Measurements from ENCODE around the gene WDR1.

WDR1 gene

DNA sequence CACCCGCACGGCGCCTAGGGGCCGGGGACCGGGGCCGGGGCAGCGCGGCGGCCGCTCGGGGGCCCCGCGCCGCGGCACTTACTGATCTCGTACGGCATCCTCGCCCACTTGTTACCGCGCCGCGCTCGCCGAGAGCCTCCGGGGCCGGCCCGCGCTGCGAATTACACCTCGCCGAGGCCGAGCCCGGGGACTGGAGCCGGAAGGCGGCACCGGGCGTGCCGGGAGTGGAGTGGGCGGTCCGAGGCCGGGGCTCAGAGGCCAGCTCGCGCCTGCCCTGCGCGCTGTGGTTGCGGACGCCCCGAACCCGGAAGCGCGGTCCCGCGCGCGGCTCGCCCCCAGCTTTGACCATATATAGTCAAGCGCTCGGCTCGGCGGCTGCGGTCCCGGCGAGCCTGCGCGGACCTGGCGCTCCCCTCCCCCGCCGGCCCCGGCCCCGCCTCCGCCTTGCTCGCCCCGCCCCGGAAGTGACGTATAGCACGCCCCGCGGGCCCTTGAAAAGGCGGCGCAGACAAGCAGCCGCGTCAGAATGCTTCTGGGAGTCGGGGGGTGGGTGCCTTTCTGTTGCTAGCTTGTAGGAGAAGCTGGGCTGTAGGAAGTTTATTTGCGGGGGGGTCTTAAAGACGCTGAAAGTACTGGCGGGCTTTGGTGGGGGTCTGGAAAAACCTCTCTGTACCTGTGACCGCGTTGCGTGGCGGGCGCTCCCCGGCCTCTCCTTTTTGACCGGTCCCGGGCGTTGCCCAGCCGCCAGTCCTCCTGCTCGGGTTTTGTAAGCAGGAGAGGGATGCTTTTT is at the start of gene WDR1:
Gene WDR1 (minus strand): TSS at position 231 of the 790 bp plus-strand sequence. CDS start 133 bp downstream, at position 98.
- peak; percentile 94 for DNase-seq (ENCODE audit: low spot score)

DNA sequence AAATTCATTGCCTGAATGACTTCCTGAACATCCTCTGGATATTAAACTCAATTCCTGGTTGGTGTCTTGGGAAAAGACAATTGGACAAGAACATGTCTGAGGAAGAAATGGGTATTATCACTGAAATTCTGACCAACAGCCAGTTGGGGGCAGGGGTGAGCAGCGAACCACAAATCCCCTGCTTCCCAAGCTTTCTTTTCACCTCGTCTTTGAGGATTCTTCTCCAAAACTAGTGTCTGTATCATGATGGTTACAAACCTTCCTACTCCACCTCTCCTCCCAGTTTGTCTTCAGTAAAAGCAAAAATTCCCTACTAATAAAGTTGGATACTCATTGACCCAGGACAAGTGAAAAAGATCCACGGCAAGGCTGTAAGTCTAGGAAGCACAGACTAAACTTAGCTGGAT is 48.3 kb upstream of the WDR1 start:
- peak; percentile 21 for DNase-seq (ENCODE audit: low spot score)

DNA sequence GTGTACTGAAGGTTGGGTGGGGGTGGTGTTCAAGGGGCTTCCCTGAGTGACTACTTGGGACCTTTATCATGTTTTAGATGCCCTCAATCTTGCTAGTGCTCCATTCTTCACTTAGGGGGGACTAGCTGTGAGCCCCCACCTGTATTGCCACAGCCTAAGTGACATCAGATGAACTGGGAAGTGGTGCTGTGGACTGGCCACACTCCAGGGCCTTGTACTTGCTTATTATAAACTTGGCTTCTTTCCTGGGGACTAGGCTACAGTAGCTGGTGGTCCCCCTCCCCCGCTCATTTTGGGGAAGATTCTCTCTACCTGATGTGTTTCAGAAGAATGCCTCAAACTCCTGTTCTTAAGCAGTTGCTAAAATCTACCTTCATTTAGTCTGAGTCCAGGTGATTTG is 46.7 kb upstream of the WDR1 start:
- DNase-seq (ENCODE audit: low spot score) = no peak

DNA sequence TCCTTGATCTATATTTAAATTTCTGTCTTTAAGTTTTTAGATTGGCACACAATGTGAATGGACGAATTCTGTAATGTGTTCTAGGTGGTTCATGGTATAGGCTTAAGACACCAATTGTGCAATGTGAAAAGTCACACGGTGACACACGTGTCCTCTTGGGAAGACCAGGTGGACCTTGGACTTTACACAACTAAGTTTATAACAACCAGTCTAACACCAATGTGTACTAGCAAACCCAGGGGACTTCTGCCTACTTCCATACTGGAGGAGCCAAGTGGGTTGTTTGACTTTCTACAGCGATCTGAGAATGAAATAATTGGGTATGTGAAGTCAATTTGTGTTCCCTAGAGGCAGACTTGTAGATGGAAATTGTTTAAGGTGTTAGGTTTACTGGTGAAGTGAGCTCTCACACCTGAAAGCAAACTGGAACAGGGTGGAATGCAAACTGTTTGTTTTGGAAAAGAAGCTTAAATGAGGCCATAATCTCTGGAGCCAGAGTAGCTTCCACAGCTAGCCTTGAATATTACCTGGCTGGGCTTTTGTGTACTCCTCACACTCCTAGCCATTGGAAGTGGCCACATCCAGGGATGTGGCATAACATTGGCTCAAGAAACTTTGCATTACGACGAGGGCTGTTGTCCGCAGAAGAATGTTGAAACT is 45.9 kb upstream of the WDR1 start:
- DNase-seq (ENCODE audit: low spot score) = no peak

- no peak for DNase-seq (ENCODE audit: low spot score)
Observed at GRCh38 chr4:10161840-10162239, 45.2 kb upstream of the WDR1 start.

DNA sequence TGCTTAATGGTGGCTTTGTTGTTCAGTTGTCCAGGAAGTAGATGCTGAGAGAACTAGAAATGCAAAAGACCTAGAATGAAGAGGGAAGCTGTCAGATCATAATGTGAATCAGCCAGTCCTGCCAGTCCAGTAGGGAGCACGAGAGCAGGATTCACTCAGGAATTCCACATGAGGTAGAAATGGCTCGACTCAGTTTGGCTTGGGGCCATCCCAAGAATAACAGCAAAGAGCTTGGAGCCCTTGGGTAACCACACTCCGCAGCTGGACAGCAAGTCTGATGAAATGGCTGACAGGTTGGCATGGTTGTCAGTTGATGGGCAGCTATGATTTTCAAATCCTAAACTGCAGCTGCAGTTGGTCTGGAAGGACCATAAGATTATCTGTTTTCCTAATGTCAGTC is 44.5 kb upstream of the WDR1 start:
- no peak for DNase-seq (ENCODE audit: low spot score)

- no peak for DNase-seq (ENCODE audit: low spot score)
Observed at GRCh38 chr4:10160281-10160856, 43.8 kb upstream of the WDR1 start.

DNA sequence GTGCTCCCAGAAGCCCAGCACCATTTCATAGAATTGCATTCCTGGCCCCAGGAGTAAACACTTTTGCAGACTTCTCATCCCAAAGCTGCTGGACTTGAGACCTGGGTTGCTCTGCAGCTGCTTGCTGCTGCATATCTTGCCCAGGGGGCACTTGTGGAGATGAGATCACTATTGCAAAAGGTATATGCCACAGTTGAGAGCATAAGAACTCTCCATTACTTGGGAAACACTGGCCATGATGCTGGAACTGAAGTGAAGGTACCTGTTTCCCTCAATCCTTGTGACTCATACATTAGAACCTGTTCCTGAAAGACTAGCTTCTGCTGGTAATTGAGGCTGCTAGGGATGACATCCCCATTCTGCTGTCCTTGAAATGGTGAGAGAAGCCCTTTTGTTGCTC is 43.1 kb upstream of the WDR1 start:
- no peak for DNase-seq (ENCODE audit: low spot score)

DNA sequence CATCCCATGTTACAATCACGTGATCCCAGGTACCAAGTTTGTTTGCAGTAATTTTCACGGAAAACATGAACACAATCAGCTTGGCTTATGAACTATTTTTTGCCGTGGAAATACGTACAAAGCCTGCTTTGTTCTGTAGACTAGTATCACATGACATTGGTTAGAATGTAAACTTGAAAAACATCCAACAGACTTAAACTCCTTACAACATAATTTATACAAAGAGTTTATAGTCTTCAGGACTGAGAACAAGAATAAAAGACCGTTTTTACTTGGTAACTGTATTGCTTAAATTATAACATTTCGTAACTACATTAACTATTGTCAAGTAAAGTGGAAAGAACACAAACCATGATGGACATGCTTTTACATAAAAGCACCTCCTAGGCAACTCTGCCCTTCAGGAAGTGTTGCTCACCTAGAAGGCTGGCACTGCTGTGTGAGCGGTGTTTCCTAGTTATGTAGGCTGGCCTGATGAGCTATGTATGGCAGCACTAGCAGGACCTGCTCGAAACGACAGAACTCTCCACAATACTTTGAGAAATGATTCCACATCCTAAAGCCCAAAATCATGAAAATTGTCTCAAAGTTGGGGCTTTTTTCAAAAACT is 41.8 kb upstream of the WDR1 start:
- no peak for DNase-seq (ENCODE audit: low spot score)

DNA sequence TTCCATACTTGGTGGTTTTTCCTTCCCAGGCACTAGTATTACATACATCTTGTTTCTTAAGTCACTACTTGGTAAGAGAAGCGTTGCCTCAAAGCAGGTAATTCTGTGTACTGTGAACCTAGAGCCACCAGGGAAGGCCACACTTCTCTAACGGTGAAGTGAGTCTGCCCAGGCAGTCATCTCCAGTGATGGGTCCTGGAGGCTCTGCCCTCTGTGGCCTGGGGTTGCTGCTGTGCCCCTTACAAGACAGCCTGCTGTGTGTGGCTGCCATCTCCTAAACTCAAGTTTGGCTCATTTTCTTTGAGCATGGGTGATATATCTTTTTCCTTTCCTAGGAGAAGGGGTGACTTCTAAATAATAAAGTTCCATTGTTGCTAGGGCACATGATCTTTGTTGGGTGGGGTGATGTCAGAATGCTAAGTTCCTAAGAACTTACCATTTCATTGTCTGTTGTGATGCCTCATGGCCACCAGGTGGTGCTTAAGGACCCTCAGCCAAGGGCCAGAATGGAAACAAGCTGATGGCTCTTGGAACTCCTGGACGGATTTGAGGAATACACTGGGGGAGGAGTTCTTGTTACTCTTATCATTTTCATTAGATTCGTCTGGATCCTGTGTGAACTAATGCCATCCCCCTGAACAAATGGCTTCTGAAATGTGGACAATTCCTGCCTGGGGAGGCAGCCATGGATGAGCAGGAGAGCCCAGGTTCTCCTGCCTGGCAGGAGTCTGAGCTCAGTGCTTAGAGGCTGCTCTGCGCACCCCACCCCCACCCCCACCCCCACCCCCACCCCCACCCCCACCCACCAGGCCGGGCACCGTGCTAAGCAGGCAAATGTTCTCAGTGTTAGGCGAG is 41.1 kb upstream of the WDR1 start:
- peak; percentile 70 for DNase-seq (ENCODE audit: low spot score)

DNA sequence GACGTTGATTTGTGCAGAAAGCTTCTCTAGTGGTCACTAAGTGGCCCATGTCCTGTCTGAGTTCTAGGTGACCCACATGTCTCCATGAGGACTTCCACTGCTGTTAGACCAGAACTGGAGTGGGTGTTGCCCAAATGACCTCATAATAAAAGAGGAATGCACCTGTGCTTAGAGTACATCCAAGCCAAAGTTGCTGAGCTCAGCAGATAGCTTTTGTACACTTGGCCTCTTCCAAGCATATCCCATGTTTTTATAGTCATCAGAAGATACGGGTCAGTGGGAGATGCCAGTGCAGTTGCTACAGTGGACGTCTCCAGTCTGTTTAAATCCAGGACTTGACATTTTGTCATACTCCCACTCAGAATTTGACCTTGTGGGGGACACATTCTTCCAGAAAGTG is 37.6 kb upstream of the WDR1 start:
- no peak for DNase-seq (ENCODE audit: low spot score)

DNA sequence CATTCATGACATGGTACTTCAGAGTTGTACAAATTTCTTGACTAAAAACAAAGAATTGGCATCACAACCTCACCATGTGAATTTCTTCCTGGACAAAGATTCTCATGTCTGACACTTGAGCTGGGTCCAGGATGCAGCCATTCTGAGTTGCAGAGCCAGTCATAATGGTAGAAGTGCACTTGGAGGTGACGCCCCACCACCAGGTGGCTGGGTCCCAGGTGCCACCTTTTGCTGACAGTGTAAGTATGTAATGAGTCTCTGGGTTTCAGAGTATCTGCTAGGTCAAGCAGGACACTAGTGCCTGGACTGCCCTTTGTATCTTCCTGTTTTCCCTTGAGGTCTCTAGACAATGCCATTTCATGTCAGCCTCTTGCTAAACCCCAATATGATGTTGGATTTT is 36.6 kb upstream of the WDR1 start:
- DNase-seq (ENCODE audit: low spot score) = no peak

DNA sequence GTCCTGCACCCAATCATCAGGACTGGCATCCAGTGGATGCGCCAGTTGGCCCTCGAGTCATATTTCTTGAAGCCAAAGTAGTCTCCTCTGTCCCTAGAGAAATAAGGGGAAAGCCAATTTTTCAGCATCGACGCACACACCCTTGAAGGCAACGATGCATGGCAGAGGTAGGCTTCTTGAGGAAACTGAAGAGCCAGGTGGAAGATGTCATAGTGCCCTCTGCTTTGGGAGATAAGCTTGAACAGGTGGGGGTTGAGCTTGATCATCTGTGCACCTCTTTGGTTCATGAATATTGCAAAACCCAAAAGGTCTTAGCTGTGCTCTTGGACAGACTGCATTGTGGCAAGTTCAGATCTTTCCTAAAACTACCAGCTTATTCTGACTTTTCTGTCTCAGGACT is 34.6 kb upstream of the WDR1 start:
- peak; percentile 67 for DNase-seq (ENCODE audit: low spot score)

GRCh38 chr4:10144966-10145365 is 28.4 kb upstream of the WDR1 start:
- DNase-seq (ENCODE audit: low spot score) = no peak

- DNase-seq (ENCODE audit: low spot score) = no peak
Observed at GRCh38 chr4:10144479-10144878, 27.9 kb upstream of the WDR1 start.

DNA sequence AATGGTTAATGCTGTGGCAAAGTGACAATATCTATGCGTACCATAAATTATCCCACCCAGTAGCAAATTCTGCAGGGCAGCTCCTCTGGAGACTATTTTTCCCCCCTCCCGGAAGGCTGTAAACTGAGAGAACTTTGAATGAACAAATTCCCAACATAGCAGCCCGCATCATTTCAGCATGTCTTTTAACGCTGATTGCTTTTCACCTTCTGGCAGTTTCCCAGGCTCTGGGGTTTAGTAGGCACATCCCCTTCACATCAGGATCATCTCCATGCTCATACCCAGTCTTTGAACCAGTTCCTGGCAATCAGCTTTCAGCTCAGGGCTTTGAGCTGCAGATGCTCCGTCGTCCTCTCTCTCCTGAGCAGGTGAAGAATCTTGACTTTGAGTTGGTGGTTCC is 26.6 kb upstream of the WDR1 start:
- DNase-seq (ENCODE audit: low spot score) = no peak

- no peak for DNase-seq (ENCODE audit: low spot score)
Observed at GRCh38 chr4:10140866-10141759, 24.5 kb upstream of the WDR1 start.

DNA sequence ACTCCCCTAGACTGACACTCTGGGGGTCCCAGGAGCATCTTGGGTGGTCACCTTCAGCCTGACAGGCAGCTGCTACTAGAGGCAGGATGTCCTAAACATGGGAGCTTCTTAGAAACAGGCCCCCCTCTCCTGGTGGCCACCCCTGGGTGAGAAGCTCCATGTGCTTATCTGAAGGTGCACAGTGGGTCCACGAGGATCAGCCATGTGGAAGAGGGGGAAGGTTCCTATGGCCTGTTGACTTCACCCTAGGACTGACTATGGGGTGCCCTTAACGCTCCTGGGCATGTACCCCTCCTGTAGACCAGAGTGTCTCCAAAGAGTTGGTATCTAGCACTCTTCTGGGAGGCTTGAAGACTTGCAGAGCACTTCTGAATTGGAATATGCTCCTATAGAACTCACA is 22.9 kb upstream of the WDR1 start:
- no peak for DNase-seq (ENCODE audit: low spot score)

DNA sequence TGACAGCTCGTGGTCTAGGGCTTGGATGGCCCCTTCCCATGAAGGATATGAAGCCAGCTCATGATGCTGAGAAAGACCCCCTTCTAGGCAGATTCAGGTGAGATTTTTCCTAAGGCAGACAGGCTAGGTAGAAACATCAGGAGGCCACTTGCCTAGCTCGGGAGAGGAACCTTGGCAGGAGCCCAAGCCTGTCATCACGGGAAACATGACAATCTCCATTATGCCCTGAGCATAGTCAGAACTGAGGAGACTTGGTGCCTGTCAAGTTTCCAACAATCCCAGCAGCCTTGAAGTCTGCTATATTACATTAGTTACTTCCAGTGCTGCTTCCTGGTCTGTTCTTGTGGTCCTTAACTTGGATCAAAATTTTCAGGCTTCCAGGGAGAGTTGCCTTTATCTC is 18.7 kb upstream of the WDR1 start:
- DNase-seq (ENCODE audit: low spot score) = no peak

- DNase-seq (ENCODE audit: low spot score) = no peak
Observed at GRCh38 chr4:10134141-10134540, 17.5 kb upstream of the WDR1 start.

DNA sequence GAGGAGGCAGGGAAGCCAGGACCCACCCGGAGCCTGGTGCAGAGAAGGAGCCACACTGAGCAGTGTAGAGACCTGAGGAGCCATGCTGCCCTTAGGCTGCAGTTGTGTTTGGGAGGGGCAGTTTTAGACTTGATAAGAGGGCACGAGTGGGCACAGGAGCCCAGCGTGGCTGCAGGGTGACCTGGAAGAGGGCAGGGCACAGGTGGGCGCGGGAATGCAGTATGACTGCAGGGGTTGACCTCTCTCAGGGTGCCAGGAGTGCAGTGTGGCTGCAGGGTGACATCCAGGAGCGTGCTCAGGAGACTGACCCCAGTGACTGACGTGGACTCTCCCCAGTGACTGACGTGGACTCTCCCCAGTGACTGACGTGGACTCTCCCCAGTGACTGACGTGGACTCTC is 14.6 kb upstream of the WDR1 start:
- DNase-seq (ENCODE audit: low spot score) = no peak

Data from germinal center (tissue), 1 donor.